H1 (cell line): ENCODE data around the gene LCN10. TPM values are rescaled to one million over a fixed set of nuclear protein-coding genes. Genes with fewer than 3 reads are reported as not detected.

Experiments
- CTCF ChIA-PET: fragments of 300-600 bp; sonication (Branson Sonifier 250); formaldehyde crosslinking; loops from one replicate; lab custom pipeline; 2021; ENCODE audit not compliant: partially characterized antibody; lab: Charles Lee
- POLR2A ChIA-PET: fragments of 300-600 bp; sonication (Branson Sonifier 250); formaldehyde crosslinking; loops from one replicate; lab custom pipeline; 2021; ENCODE audit warnings: inconsistent platforms; ENCODE audit not compliant: partially characterized antibody; lab: Charles Lee
- DNase-seq, 2 experiments: peaks; one replicate each; pipeline versions ENCODE4 v3.0.0 to v3.0.0-alpha.2; 2010 to 2022; ENCODE audit warnings: low spot score in 2 of 2, low read depth in 1 of 2, mixed read lengths in 1 of 2
- FAIRE-seq: peaks from 2 replicates; lab custom pipeline; 2011; peaks lifted over from hg19 to GRCh38; lab: Jason Lieb, UNC
- H2AFZ ChIP-seq: 2 replicates; pipeline ENCODE4 v1.8.1; 2012; ENCODE audit warnings: low read length, inconsistent platforms
- H2AK5ac ChIP-seq: 2 replicates; pipeline ENCODE4 v1.6.1; 2013; ENCODE audit warnings: low read depth, low read length
- H2BK120ac ChIP-seq: replicated peaks from 2 replicates; pipeline ENCODE3; 2013; ENCODE audit warnings: low read depth, low read length, inconsistent platforms
- H2BK12ac ChIP-seq: 2 replicates; pipeline ENCODE4 v1.6.1; 2013; ENCODE audit warnings: low read depth, low read length
- H2BK15ac ChIP-seq: 2 replicates; pipeline ENCODE4 v1.6.1; 2013; ENCODE audit warnings: low read length
- H2BK20ac ChIP-seq: 2 replicates; pipeline ENCODE4 v1.6.1; 2013; ENCODE audit warnings: low read length
- H2BK5ac ChIP-seq: 2 replicates; pipeline ENCODE4 v1.6.1; 2013; ENCODE audit warnings: low read depth, low read length
- H3K14ac ChIP-seq: 2 replicates; pipeline ENCODE4 v1.6.1; 2013; ENCODE audit warnings: inconsistent platforms; ENCODE audit not compliant: insufficient read length
- H3K18ac ChIP-seq: 2 replicates; pipeline ENCODE4 v1.6.1; 2013; ENCODE audit warnings: low read length; ENCODE audit errors: extremely low read depth
- H3K23ac ChIP-seq: 2 replicates; pipeline ENCODE4 v1.6.1; 2013; ENCODE audit warnings: inconsistent platforms; ENCODE audit not compliant: insufficient read length
- H3K23me2 ChIP-seq: 2 replicates; pipeline ENCODE4 v1.6.1; 2013; ENCODE audit warnings: low read depth, low read length
- H3K27ac ChIP-seq: 2 replicates; pipeline ENCODE4 v1.6.1; 2011; ENCODE audit warnings: low read depth, low read length, inconsistent platforms
- H3K27me3 ChIP-seq, 4 experiments: replicated peaks in 1 of 4; 1 replicate in 1 of 4; 2 replicates in 3 of 4; pipeline versions ENCODE4 v1.6.1 to v1.8.1; 2011 to 2013; ENCODE audit warnings: low read length in 3 of 4, mild to moderate bottlenecking in 3 of 4, inconsistent platforms in 2 of 4, mixed read lengths in 2 of 4, moderate library complexity in 1 of 4; ENCODE audit not compliant: control insufficient read depth in 3 of 4, insufficient read depth in 3 of 4; ENCODE audit errors: extremely low read depth in 1 of 4
- H3K36me3 ChIP-seq, 4 experiments: 2 replicates each; pipeline versions ENCODE4 v1.6.1 to v1.8.1; 2011 to 2013; ENCODE audit warnings: mild to moderate bottlenecking in 4 of 4, low read length in 3 of 4, moderate library complexity in 2 of 4, control low read depth in 1 of 4, inconsistent platforms in 1 of 4; ENCODE audit not compliant: insufficient read depth in 4 of 4, control insufficient read depth in 2 of 4
- H3K4ac ChIP-seq: replicated peaks from 2 replicates; pipeline ENCODE3; 2013; ENCODE audit warnings: low read length, low read depth, mixed read lengths, inconsistent platforms; ENCODE audit not compliant: insufficient read length
- H3K4me1 ChIP-seq, 4 experiments: replicated peaks in 1 of 4; 1 replicate in 1 of 4; 2 replicates in 3 of 4; pipeline versions ENCODE4 v1.6.1 to v1.8.1; 2011 to 2013; ENCODE audit warnings: low read length in 3 of 4, inconsistent platforms in 2 of 4, mixed read lengths in 1 of 4; ENCODE audit not compliant: insufficient read depth in 4 of 4, control insufficient read depth in 3 of 4
- H3K4me2 ChIP-seq, 2 experiments: 2 replicates each; pipeline versions ENCODE4 v1.6.1 to v1.8.1; 2011 to 2013; ENCODE audit warnings: low read depth in 2 of 2, low read length in 2 of 2, control low read depth in 1 of 2, inconsistent platforms in 1 of 2, mild to moderate bottlenecking in 1 of 2; ENCODE audit not compliant: insufficient read depth in 1 of 2
- H3K4me3 ChIP-seq, 4 experiments: fragments of 200-600, 300-600 bp in 1 of 4; sonication (generic), shearing (Covaris generic), sonication (Bioruptor Twin) in 1 of 4; 2 replicates each; pipeline versions ENCODE4 v1.5.1 to v1.8.1; 2011 to 2016; ENCODE audit warnings: low read length in 4 of 4, low read depth in 3 of 4, control low read depth in 2 of 4, inconsistent platforms in 2 of 4, mild to moderate bottlenecking in 2 of 4, mixed read lengths in 1 of 4, moderate library complexity in 1 of 4; ENCODE audit not compliant: insufficient read depth in 2 of 4; ENCODE audit errors: extremely low read depth in 1 of 4
- H3K56ac ChIP-seq: replicated peaks from 2 replicates; pipeline ENCODE3; 2013; ENCODE audit warnings: low read depth, mild to moderate bottlenecking, mixed read lengths, low read length, inconsistent platforms; ENCODE audit not compliant: insufficient read length
- H3K79me1 ChIP-seq: 2 replicates; pipeline ENCODE4 v1.6.1; 2013; ENCODE audit warnings: low read depth, low read length, control low read depth
- H3K79me2 ChIP-seq, 2 experiments: 2 replicates each; pipeline versions ENCODE4 v1.6.1 to v1.8.1; 2012 to 2013; ENCODE audit warnings: low read length in 2 of 2, mild to moderate bottlenecking in 2 of 2, inconsistent platforms in 1 of 2; ENCODE audit not compliant: insufficient read depth in 2 of 2, control insufficient read depth in 1 of 2
- H3K9ac ChIP-seq, 4 experiments: replicated peaks in 1 of 4; 1 replicate in 1 of 4; 2 replicates in 3 of 4; pipeline versions ENCODE4 v1.6.1 to v1.8.1; 2011 to 2013; ENCODE audit warnings: low read depth in 3 of 4, low read length in 3 of 4, control low read depth in 2 of 4, mild to moderate bottlenecking in 2 of 4, moderate library complexity in 2 of 4, inconsistent platforms in 1 of 4; ENCODE audit errors: extremely low read depth in 1 of 4
- H3K9me3 ChIP-seq, 2 experiments: 2 replicates each; pipeline versions ENCODE4 v1.6.1 to v1.8.1; 2012 to 2013; ENCODE audit warnings: mild to moderate bottlenecking in 2 of 2, moderate library complexity in 2 of 2, control low read depth in 1 of 2, inconsistent platforms in 1 of 2, low read depth in 1 of 2, low read length in 1 of 2, mixed read lengths in 1 of 2; ENCODE audit not compliant: insufficient read depth in 2 of 2
- H4K20me1 ChIP-seq, 2 experiments: replicated peaks in 1 of 2; 2 replicates each; pipeline versions ENCODE3 to v1.8.1; 2011 to 2013; ENCODE audit warnings: inconsistent platforms in 2 of 2, low read length in 2 of 2, mild to moderate bottlenecking in 1 of 2; ENCODE audit not compliant: insufficient read depth in 2 of 2, control insufficient read depth in 1 of 2
- H4K5ac ChIP-seq: 2 replicates; pipeline ENCODE4 v1.6.1; 2013; ENCODE audit warnings: low read length, low read depth, mixed read lengths, inconsistent platforms; ENCODE audit not compliant: insufficient read length
- H4K8ac ChIP-seq: 2 replicates; pipeline ENCODE4 v1.8.0; 2013; ENCODE audit warnings: mild to moderate bottlenecking, moderate library complexity, low read length, inconsistent platforms; ENCODE audit not compliant: insufficient read depth; ENCODE audit errors: extremely low read depth
- H4K91ac ChIP-seq: replicated peaks from 2 replicates; pipeline ENCODE3; 2013; ENCODE audit warnings: low read length, mixed read lengths, inconsistent platforms; ENCODE audit not compliant: insufficient read length
- FOSL1 ChIP-seq: IDR thresholded peaks from 2 replicates; pipeline ENCODE4 v1.6.1; 2011; ENCODE audit warnings: mild to moderate bottlenecking, low read depth, low read length, moderate library complexity; ENCODE audit not compliant: insufficient read depth
- WGBS, 2 experiments: shearing (Covaris generic) in 1 of 2; methylation state at CpG; one replicate each; pipeline versions ENCODE4 v1.1.6 to v1.1.7; 2013 to 2015; ENCODE audit warnings: low lambda C conversion rate in 2 of 2, mixed read lengths in 2 of 2, inconsistent platforms in 1 of 2, low coverage in 1 of 2, missing lambda C conversion rate in 1 of 2; ENCODE audit not compliant: insufficient replicate concordance in 2 of 2, insufficient coverage in 1 of 2, insufficient read length in 1 of 2; ENCODE audit errors: extremely low coverage in 1 of 2, missing lambda C conversion rate in 1 of 2; 5-methylcytosine and 5-hydroxymethylcytosine counted together
- polyA plus RNA-seq, 7 experiments: library from polyadenylated mRNA; depleted of rRNA in 3 of 7; stranded (reverse) in 5 of 7; unstranded in 2 of 7; fragments of >200 nt in 5 of 7; fragments of 200-250 nt in 2 of 7; gene quantifications; 1 replicate in 5 of 7; 2 replicates in 1 of 7; 4 replicates in 1 of 7; pipeline versions ENCODE4 v1.2.1 to v1.2.3, GENCODE V29; 2011 to 2013; ENCODE audit warnings: missing spikeins in 2 of 7, mixed read lengths in 2 of 7
- total RNA-seq: library from RNA; stranded (reverse); fragmentation: NEBNext Ultra II Directional; extraction: Animal tissue kit (Norgen Biotek cat#: 25700); gene quantifications from 2 replicates; pipeline ENCODE4 v1.2.1, GENCODE V29; 2021

LCN10 gene
- total and polyA plus RNA-seq, 2 of the 8 experiments (the other 6 are each of a cell fraction or from before 2014, with no cell fraction given) = 2.6 to 2.8 TPM

DNA sequence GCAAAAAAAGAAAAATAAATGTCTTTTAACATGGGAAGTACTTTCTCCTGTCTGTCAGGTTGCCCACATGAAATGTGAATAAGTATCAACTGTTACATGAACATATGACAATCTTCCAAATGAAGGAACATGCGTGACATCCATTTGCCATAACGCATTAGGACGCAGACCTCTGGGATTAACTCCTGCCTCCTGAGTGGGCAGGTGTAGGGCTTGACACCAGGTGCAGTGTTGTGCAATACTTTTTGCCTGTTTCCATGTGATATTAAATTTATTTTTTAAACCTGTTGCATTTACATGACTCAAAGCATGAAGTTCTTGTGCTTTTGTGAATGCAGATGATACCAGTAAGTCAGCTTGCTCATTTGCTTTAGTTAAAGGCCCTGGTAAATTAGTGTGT is 39.7 kb upstream of the LCN10 start:
- DNase-seq (no peak), FAIRE-seq (no peak)
- Histone ChIP-seq H2BK120ac (no peak overlapping the region), H3K9ac (no peak overlapping the region), H3K27me3 (peaks cover 0 to 4% (median 1%) of the 10 kb centered on the region in 4 experiments; a peak in 3 of 7 replicates), H2BK5ac (no peak overlapping the region), H3K36me3 (no peaks in the 10 kb centered on the region), H4K91ac (no peak overlapping the region), H4K5ac (no peak overlapping the region), H3K4me1 (no peaks in the 10 kb centered on the region; a peak in 1 of 7 replicates), H3K9me3 (no peaks in the 10 kb centered on the region; a peak in 1 of 4 replicates), H3K18ac (no peak overlapping the region), H3K4ac (no peak overlapping the region), H3K79me1 (no peaks in the 10 kb centered on the region), H3K4me3 (no peak overlapping the region), H3K56ac (no peak overlapping the region), H3K23me2 (no peaks in the 10 kb centered on the region), H4K8ac (no peak overlapping the region), H3K4me2 (no peak overlapping the region), H2AFZ (no peak overlapping the region), H4K20me1 (no peaks in the 10 kb centered on the region), H2BK12ac (no peak overlapping the region), H2BK20ac (no peak overlapping the region), H2AK5ac (no peak overlapping the region), H2BK15ac (no peak overlapping the region), H3K27ac (no peak overlapping the region), H3K23ac (no peak overlapping the region), H3K14ac (no peak overlapping the region), H3K79me2 (no peaks in the 10 kb centered on the region)
- POLR2A ChIA-PET = no interaction called here
- TF ChIP-seq FOSL1 = no peak
- 98% methylated on average over 3 of the region's 3 CpGs; no CpG with 5 or more reads in 1 of the 2 experiments for WGBS, 2 experiments
- CTCF ChIA-PET = interaction anchor here (1.3 to 8.0 kb wide), 3 partner anchors 15 to 247 kb away, joined by 3 to 88 read pairs (median 5); partner anchors contain the start of genes AJM1 and LCN15
